OCI-M1 (cell line): ENCODE results near the gene JAZF1.

Experiments
- DNase-seq: peaks from one replicate; lab custom pipeline; 2025; lab: John Stamatoyannopoulos, UW

Gene JAZF1

DNA sequence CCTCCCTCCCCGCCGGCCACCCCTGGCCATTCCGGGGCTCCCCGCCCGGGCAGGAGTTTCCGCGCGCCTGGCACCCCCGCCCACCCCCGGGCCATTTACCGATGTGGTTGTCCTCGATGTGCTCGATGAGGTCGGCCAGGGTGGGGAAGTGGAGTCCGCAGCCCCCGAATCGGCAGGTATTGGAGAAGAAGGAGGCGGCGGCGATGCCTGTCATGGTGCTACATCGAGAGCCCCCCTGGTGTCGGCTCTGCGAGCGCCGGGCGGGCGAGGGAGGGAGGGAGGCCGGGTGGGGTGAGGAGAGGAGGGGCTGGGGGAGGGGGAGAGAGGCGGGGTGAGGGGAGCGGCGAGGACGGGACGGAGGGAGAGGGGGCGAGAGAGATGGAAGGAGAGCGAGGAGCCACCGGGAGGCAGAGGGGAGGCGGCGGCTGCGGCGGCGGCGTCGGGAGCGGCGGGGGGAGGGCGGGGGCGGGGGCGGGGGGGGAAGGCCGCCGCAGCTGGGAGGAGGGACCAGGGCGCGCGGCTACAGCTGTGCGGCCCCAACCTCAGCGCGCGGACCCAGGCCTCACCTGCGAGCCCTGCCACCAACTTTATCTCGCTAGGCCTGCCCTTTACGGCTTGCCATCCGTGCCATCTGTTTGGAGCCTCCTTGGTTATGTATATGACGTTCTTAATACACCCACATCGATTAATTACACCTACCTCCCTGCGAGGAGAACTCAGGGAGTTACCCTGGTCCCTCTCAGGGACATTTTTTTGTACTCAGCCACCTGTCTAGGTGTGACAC is at the start of gene JAZF1:
JAZF1 (minus strand) TSS at position 432 of the 784 bp plus-strand sequence.
- peak; percentile 5 for DNase-seq

DNA sequence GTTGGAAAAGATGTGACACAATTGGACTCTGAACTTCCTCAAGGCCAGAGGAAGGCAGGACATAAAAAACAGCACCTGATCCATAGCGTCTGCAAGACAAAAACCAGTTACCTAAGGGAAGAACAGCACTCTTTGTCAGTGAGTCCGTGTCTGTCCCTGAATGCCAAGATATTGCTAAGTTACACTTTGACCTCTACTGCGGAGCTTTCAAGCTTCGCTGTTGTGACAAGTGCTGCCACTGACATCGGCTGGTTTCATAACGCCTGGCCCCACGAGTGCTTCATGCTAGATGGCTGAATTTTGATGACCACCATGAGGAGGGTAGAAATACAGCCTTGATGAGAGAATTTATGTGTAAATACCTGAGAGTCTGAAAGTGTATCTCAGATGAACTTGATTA is 49.7 kb upstream of the JAZF1 start:
- no peak for DNase-seq

DNA sequence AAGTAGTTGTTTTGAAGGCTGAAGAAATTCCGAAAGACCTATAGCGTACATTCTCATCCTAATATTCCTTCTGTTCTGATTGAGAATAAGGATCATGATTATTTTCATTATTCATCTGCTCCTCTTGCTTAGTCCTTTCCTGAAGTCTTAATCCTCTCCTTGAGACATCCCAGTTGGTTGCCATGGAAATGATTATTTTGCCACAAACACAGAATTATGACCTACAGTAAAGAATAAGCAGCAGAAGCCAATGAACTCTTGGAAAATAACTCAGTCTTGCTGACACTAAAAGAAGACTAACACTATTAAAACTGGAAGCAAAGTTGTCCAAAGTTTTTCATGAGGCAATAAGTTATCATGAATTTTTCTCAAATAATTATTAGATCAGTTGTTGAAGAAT is 47.8 kb upstream of the JAZF1 start:
- DNase-seq = no peak

DNA sequence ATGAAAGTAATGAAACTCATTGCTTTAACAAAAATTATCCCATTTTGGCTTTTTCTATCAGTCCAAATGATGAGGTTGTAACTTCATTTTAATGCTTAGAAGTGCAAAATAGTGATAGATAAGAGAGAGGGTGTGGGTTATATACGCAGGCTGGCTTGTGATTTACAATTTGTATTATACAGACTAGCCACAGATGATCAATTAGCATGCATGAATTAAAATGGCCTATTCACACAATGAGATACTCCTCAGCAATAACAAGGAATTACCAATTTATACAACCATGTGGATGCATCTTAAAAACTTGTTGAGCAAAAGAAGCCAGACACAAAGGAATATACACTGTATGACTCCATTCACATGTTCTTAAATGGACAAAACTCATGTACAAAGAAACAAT is 45.4 kb upstream of the JAZF1 start:
- no peak for DNase-seq

DNA sequence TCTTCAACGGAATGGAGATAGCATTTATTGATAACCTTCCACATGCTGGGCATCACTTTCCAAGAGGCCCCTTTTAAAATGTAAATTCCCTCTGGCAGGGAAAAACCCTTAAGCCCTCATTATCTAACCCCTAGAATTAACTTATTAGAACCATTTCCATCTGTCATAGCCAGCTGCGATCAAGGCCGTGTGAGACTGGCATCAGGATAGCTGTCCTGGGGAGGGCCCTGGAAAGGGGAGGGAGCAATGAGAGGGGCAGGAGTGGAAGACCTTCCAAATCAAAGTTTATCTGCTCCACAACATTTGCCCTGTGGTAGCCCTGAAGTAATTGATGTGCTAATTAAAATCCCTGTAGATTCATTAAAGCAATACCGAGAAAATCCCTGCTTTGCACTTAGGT is 45.0 kb upstream of the JAZF1 start:
- DNase-seq = no peak

DNA sequence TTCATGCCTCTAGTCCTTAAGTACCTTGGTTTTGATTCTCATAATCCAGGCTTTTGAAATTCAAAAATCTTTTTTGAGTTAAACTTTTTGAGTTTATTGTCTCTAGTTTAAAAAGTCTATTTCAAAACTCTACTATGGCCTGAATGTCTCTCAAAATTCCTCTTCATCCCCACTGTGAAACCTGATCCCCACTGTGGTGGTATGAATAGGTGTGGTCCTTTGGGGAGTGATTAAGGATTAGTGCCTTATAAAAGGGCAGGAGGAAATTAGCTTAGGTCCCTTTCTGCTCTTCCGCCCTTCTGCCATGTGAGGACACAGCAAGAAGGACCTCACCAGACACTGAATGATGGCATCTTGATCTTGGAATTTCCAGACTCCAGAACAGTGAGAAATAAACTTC is 44.1 kb upstream of the JAZF1 start:
- DNase-seq = no peak

DNA sequence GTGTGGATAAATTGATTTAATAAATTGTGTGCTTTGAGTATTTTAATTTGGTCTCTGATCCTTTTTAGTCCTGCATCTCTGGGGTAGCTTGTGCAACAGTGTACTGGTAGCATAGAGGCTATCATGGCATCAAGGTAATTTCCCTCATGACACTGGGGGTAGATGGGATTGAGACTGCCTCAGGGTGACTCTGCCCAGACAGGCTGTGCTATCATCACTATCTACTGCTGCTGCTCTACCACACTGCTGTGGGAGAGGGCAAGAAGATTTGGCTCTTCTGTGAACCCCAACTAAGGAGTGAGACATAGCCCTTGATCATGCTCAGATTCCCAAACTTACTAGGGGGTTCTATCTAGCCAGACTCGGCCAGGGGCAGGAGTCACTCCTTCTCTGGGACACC is 43.6 kb upstream of the JAZF1 start:
- no peak for DNase-seq

DNA sequence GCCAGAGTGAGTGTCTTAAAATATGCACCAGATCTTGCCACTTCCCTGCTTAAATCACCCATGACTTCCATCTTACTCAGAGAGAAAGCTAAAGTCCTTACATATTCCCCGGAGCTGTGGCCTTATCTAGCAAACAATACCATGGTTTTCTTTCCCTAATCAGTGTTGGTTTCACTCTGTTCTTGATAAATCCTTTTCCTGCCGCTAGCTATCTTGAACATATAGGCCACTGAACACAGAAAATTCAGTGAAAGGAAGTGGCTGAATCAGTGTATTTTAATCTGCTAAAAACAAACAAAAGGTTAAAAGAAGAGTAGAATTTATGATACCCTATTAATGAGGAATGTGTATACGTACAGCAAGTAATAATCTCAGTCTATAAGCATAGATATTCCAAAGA is 42.0 kb upstream of the JAZF1 start:
- peak; percentile 43 for DNase-seq

DNA sequence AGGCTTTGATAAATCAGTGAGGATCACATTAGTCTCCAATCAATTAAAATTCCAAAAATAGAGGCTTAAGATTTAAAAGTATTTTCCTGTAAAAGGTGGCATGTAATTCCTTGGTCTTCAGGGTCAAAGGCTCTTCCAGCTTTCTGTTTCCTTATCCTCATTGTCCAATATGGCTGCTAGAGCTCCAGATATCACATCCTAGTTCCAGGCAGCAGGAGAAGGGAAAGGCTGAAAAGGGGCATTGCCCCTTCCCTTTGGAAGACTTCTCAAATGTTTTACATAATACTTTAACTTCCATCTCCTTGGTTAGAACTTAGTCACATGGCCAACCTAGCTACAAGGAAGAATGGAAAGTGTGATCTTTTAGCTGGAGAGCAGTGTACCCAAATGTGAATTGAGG is 39.2 kb upstream of the JAZF1 start:
- no peak for DNase-seq

DNA sequence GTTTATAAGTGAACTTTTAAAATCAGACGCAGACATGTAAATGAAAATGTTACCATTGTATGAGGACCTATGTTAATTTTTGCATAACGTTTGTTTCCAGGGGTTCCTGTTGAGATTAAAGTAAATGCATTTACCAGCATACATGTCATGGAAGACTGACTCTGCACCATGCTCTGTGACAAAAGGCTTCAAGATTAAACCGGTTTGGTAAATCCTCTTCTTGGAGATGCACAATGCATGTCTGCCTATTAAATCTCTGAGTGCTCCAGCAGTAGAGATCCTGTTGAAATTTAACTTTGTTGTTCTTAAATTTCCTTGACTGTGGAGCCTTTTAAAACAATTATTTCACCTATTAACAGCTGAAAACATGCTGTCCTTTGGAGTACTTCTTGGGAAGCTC is 36.5 kb upstream of the JAZF1 start:
- DNase-seq = no peak

DNA sequence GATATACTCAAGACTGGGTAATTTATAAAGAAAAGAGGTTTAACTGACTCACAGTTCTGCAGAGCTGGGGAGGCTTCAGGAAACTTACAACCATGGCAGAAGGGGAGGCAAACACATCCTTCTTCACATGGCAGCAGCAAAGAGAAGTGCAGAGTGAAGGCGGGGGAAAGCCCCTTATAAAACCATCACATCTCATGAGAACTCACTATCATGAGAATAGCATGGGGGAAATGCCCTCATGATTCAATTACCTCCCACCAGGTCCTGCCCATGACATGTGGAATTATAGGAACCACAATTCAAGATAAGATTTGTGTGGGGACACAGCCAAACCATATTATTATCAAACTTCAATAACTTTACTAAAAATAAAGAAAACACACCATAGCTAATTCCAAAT is 30.4 kb upstream of the JAZF1 start:
- no peak for DNase-seq

DNA sequence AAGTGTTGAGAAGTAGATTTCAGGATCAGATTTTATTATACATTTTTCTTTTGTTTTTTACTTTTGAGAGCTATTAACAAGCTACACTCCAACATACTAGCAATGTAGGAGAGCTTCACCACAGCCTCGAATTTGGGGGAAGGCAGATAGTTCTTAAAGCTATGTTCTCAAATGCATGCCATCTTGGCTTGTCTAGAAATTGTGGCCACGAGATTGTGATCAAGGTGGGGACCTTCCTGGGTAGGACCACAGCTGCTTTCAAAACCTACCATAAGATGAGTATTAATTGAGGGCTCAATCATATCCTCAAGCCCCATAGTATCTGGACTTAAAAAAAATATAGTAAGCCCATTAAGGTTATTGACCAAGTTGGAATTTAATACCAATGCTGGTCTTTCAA is 27.9 kb upstream of the JAZF1 start:
- no peak for DNase-seq

DNA sequence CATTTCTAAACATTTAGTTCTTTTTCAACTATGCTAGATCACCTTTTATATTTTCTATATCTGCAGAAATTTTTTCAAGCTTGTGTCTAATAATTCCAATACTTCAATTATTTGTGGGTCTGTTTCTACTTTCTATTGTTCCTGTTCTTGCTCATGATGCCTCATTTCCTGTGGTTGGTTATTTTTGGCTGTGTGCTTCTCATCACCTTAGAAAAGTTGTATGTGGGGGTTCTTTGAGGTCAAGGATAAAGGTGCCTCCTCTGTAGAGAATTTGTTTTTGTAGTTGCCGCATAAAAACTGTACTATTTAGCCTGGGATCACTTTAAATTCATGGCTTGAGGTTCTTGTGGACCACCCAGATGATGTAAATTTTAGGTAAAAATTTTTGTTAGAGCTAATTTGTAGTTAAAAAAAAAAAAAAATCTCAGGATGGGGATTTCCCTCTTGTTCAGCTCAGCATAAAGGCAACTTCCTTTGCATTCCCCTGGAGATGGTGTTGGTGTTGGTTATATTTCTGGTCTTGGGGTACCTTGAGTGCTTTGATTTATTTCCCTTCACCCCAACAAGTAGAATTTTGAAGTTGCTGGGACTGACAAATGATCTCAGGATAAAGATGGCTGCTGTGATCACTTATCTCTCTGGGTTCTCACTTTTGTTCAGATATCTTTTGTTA is 27.0 kb upstream of the JAZF1 start:
- no peak for DNase-seq

DNA sequence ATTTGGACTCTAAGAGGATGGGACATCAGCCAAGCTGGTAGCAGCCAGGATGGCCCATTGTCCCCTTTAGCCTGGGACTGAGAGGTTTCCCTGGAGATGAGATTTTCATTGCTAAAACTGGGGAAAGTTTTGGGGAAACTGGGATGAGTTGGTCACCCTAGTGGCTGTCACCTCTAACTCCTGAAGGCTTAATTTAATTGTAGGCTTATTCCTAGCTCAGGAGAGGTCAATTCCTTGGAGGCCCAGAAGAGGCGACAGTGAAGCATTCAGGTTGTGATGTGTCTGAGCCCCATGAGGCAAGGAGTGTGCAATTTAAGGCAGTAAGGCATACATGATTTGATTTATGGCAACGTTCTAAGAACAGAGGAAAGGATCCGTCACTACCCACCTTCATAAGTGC is 24.9 kb upstream of the JAZF1 start:
- no peak for DNase-seq

DNA sequence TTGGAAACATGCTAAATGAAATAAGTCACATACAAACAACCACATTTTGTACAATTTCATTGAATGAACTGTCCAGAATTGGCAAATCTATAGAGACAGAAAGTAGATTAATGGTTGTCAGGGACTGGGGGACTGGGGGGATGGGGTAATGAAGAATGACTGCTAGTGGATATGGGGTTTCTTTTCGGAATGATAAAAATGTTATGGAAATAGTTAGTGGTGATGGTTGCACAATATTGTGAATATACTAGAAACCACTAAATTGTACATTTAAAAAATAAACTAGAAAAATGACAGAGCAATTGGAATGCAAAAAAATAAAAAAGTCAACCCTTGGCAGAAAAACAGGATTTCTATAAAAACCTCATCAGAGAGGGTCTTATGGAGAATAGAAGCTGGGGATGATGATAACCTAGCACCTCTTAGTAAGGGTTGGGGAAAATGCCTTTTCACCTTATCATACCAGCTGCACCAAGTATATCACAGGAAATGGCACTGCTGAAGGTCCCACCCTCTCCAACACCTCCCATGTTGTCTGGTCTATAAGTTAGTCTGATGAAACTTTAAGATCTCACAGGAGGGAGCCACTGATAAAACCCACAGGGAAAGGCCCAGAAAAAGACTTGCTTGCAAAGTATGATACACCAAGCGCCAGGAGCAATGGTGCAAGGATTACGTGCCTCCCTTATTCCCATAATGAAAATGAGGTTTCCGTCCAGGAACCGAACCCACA is 23.1 kb upstream of the JAZF1 start:
- DNase-seq = peak; percentile 64

DNA sequence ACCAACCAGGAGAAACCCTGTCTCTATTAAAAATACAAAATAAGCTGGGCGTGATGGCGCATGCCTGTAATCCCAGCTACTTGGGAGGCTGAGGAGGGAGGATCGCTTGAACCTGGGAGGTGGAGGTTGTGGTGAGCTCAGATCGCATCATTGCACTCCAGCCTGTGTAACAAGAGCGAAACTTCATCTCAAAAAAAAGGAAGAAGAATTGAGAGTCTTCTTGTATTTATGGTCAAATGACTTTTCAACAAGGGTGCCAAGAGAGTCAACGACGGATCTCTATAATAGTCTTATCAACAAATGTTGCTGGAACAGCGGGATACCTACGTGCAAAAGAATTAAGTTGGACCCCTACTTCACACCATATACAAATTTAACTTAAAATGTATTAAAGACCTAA is 21.6 kb upstream of the JAZF1 start:
- DNase-seq = no peak

DNA sequence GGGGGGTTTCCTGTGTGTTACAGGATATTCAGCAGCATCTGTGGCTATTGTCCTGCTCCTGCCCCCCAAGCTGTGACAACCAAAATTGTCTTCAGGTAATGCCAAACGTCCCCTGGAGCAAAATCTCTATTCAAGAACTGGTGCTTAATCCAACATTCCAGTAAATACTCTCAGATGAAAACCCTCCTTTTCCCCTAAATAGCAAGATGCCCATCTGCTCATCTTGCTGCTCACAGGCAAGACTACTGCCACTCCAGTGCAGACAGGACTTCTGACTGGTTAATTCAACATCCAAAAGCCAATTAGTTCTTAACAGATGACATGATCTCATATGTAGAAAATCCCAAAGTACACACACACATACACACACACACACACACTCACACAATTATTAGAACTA is 20.5 kb upstream of the JAZF1 start:
- DNase-seq = no peak

DNA sequence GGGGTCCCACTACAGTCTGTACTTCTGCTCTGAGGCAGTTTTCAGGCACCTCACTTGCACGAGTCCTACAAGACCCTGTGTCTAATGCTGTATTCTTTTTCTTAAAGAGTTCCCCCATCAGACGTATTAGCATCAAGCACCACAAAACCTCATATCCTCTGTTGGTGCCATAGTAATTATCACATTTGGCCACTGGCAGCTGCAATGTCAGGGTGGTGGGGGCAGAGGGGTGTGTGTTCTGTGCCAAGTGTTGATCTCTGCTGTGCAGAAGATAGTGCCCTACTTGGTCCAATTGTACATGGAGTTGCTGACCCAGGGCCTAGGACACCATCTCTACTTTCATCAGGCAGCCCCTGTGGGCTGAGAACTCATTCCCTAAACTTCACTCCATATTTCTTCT is 20.0 kb upstream of the JAZF1 start:
- peak; percentile 14 for DNase-seq

DNA sequence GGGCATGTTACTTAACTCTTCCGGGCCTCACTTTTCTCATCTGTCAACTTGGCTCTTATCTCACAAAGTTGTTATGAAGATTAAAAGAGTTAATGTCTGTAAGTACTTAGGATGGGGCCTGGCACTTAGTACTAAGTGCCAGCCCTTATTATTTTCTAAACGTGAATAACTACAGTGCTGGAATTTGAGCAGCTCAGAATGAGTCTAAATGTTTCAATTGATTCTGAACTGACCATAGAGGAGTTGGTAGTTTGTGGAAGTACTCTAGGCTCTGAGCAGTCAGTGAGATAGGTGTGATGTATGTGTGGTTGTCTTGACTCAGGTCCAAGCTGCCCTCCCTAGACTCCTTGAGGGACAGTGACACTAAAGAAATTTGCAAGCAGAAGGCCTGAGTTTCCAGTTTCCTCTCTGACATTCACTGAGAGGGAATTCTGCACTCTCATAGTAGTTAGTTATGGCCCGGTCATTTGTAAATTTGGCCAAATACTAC is 18.5 kb upstream of the JAZF1 start:
- no peak for DNase-seq

DNA sequence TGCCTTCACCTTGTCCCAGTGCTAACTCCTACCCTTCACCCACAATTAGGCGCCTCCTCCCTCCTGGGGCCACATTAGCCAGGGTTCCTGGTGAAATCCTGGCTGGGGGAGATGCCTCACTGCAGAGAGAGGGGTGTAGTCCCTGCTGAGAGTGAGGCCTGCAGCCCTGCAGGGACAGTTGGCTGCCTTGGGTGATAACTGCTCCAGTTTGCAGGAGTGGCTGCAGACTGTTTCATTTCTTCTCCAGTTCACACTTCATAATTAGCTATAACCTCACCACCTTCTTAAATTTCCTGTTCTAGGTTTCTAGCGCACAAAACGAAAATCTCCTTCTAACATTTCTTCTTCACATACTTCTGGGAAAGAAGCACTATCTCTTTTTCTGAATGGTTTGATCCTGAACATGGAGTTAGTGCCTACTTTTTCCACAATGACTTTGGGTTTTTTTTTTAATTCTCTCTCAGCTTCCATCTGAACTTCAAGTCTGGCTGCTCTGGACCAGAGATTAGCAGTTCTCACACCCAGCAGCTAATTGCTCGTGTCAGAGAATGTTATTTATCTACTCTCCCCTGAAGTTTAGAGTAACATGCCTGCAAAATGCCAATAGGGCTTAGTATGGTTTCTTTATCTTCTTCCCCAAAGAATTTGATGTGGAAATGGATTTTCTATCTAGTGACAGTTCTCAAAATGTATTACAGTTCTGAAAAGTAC is 15.5 kb upstream of the JAZF1 start:
- DNase-seq = peak; percentile 26

DNA sequence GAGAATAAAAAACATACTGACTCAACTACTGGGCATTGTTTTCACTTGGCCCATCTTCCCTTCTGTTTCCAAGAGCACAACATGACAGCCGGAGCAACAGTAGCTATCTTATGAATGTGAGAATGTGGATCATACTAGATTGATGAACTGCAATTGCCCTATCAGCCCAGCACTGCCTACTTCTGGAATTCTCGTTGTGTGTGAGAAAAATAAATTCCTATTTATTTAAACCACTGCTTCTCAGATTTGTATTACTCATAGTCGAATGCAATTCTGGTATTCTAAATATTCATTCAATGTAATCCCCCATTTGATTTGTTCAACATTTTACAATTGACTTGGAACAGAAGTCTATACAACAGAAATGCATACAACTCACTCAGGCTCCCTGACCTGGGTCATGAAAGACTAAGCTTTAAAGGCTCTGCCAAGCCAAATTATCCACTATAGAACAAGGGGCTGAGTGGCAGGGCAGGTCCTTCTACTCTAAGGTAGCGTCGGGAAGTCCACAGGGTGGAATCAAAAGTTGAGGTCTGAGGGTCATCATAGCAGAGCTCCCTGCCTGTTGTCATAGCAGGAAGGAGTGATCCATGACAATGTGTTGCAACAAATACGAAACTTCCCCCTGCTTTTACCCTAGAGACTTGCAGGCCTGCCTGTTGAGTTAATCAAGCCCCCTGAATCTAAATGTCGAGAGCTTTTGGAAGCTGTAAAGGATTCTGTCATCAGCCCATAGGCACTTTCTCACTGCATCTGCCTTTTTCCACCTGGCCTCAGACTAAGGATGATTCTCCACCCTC is 12.4 kb upstream of the JAZF1 start:
- DNase-seq = no peak

DNA sequence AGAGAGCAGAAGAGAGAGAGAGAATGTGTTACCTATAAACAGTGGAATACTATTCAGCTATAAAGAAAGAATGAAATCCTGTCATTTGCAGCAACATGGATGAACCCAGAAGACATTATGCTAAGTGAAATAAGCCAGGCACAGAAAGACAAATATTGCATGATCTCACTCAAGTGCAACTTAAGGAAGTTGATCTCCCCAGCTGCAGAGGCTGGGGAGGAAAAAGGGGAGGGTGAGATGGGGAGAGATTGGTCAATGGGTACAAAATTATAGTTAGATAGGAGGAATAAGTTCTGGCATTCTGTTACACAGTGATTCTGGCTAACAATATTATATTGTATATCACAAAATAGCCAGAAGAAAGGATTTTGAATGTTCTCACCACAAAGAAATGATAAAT is 11.2 kb upstream of the JAZF1 start:
- no peak for DNase-seq
